SK-N-SH (cell line): Measurements from ENCODE around the gene IL1R2. TPM values are rescaled to one million over a fixed set of nuclear protein-coding genes. Genes with fewer than 3 reads are reported as not detected.
A peak's percentile ranks its signal among the peaks of the same experiment; 100 is the strongest.

Source experiments
- CTCF ChIA-PET: fragments of 300-600, 350-600 bp; formaldehyde crosslinking; extraction: SDS; loops from one replicate; lab custom pipeline; 2021; lab: Yijun Ruan, JAX
- POLR2A ChIA-PET: fragments of 350-600 bp; sonication (Branson Sonifier 250); formaldehyde crosslinking; extraction: SDS; loops from one replicate; lab custom pipeline; 2020; ENCODE audit warnings: antibody characterized with exemption, inconsistent platforms; lab: Yijun Ruan, JAX
- DNase-seq: peaks from one replicate; pipeline ENCODE4 v3.0.0; 2012
- H2AFZ ChIP-seq: fragments of 200-600 bp; sonication (generic); 2 replicates; pipeline ENCODE4 v1.8.1; 2016; ENCODE audit warnings: antibody characterized with exemption, mild to moderate bottlenecking, low read depth
- H3F3A ChIP-seq: fragments of 200-600 bp; sonication (generic); replicated peaks from 2 replicates; pipeline ENCODE3; 2016; ENCODE audit warnings: antibody characterized with exemption, mild to moderate bottlenecking; ENCODE audit not compliant: insufficient read depth
- H3K27ac ChIP-seq, 2 experiments: fragments of 200-500 bp in 1 of 2; fragments of 200-600 bp in 1 of 2; sonication (Bioruptor generic) in 1 of 2; sonication (generic), shearing (Covaris generic) in 1 of 2; 2 replicates each; pipeline versions ENCODE4 v1.5.1 to v1.6.1; 2014 to 2016; ENCODE audit warnings: low read depth in 2 of 2, inconsistent platforms in 1 of 2, low read length in 1 of 2, mild to moderate bottlenecking in 1 of 2, mixed read lengths in 1 of 2
- H3K27me3 ChIP-seq: fragments of 200-600 bp; sonication (generic), shearing (Covaris generic); 2 replicates; pipeline ENCODE4 v1.6.1; 2016; ENCODE audit warnings: mixed run types; ENCODE audit not compliant: insufficient read depth
- H3K36me3 ChIP-seq, 2 experiments: fragments of 200-500 bp in 1 of 2; fragments of 200-600 bp in 1 of 2; sonication (Bioruptor generic) in 1 of 2; sonication (generic) in 1 of 2; replicated peaks in 1 of 2; 2 replicates each; pipeline versions ENCODE3 to v1.5.1; 2014 to 2016; ENCODE audit warnings: low read length in 1 of 2, mild to moderate bottlenecking in 1 of 2; ENCODE audit not compliant: insufficient read depth in 2 of 2, control insufficient read depth in 1 of 2
- H3K4me1 ChIP-seq, 2 experiments: fragments of 200-500 bp in 1 of 2; fragments of 200-600 bp in 1 of 2; sonication (Bioruptor generic) in 1 of 2; sonication (generic), shearing (Covaris generic) in 1 of 2; 2 replicates each; pipeline versions ENCODE4 v1.5.1 to v1.6.1; 2014 to 2016; ENCODE audit warnings: low read depth in 1 of 2, low read length in 1 of 2, mixed run types in 1 of 2; ENCODE audit not compliant: insufficient read depth in 2 of 2, control insufficient read depth in 1 of 2
- H3K4me2 ChIP-seq: fragments of 200-600 bp; sonication (generic), shearing (Covaris generic); 2 replicates; pipeline ENCODE4 v1.6.1; 2017; ENCODE audit warnings: mixed run types
- H3K4me3 ChIP-seq, 2 experiments: fragments of 200-500 bp in 1 of 2; fragments of 200-600 bp in 1 of 2; sonication (Bioruptor generic) in 1 of 2; sonication (generic), shearing (Covaris generic) in 1 of 2; 2 replicates each; pipeline versions ENCODE4 v1.5.1 to v1.8.1; 2014 to 2016; ENCODE audit warnings: low read depth in 2 of 2, inconsistent platforms in 1 of 2, low read length in 1 of 2, mild to moderate bottlenecking in 1 of 2, mixed read lengths in 1 of 2, moderate library complexity in 1 of 2
- H3K79me2 ChIP-seq: fragments of 200-600 bp; sonication (generic); 2 replicates; pipeline ENCODE4 v1.8.1; 2017; ENCODE audit warnings: mild to moderate bottlenecking; ENCODE audit not compliant: insufficient read depth
- H3K9ac ChIP-seq: fragments of 200-600 bp; sonication (generic); 2 replicates; pipeline ENCODE4 v1.6.1; 2017; ENCODE audit warnings: mixed run types
- H3K9me2 ChIP-seq: fragments of 200-600 bp; sonication (generic); 2 replicates; pipeline ENCODE4 v1.6.1; 2017; ENCODE audit warnings: mixed run types
- H3K9me3 ChIP-seq: fragments of 200-600 bp; sonication (generic); 2 replicates; pipeline ENCODE4 v1.6.1; 2017; ENCODE audit warnings: mixed run types, mild to moderate bottlenecking, moderate library complexity
- H4K20me1 ChIP-seq: fragments of 200-600 bp; sonication (generic); 2 replicates; pipeline ENCODE4 v1.6.1; 2017; ENCODE audit warnings: mild to moderate bottlenecking, mixed run types; ENCODE audit not compliant: insufficient read depth
- EZH2phosphoT487 ChIP-seq: fragments of 200-600 bp; sonication (generic); IDR thresholded peaks from 2 replicates; pipeline ENCODE4 v1.6.1; 2017; ENCODE audit warnings: low read depth, mixed run types, mild to moderate bottlenecking, antibody characterized with exemption, moderate library complexity, borderline replicate concordance
- FOSL2 ChIP-seq: IDR thresholded peaks from 2 replicates; pipeline ENCODE4 v1.4.0; 2012; ENCODE audit warnings: low read depth, mild to moderate bottlenecking, moderate library complexity, borderline replicate concordance
- GATA2 ChIP-seq: sonication (generic); formaldehyde crosslinking; IDR thresholded peaks from 2 replicates; pipeline ENCODE4 v1.5.0; 2020; ENCODE audit warnings: mild to moderate bottlenecking, missing genetic modification reagents
- JUND ChIP-seq: IDR thresholded peaks from 2 replicates; pipeline ENCODE4 v1.4.0; 2012
- RAD21 ChIP-seq: IDR thresholded peaks from 2 replicates; pipeline ENCODE4 v1.6.1; 2012; ENCODE audit warnings: mild to moderate bottlenecking, low read length
- RCOR1 ChIP-seq: fragments of 150-350 bp; IDR thresholded peaks from 2 replicates; pipeline ENCODE4 v1.6.1; 2017; ENCODE audit warnings: antibody characterized with exemption, low read length
- TAF1 ChIP-seq: IDR thresholded peaks from 2 replicates; pipeline ENCODE4 v1.6.1; 2012; ENCODE audit warnings: low read depth, mild to moderate bottlenecking, low read length, moderate library complexity, borderline replicate concordance
- TEAD4 ChIP-seq: IDR thresholded peaks from 2 replicates; pipeline ENCODE4 v1.4.0; 2012; ENCODE audit warnings: mild to moderate bottlenecking, borderline replicate concordance; ENCODE audit not compliant: insufficient read depth
- YY1 ChIP-seq: IDR thresholded peaks from 2 replicates; pipeline ENCODE4 v1.4.0; 2012; ENCODE audit warnings: low read depth, mild to moderate bottlenecking
- WGBS: methylation state at CpG from one replicate; pipeline ENCODE4 v1.1.6; 2017; ENCODE audit warnings: low lambda C conversion rate; 5-methylcytosine and 5-hydroxymethylcytosine counted together
- polyA plus RNA-seq, 3 experiments: library from polyadenylated mRNA; depleted of rRNA; stranded (reverse); fragments of >200 nt; gene quantifications; 2 replicates each; pipeline ENCODE4 v1.2.3, GENCODE V29; 2012
- TF ChIP-seq, protein P1 (sequence below): IDR thresholded peaks from 2 replicates; pipeline ENCODE4 v1.4.0; 2012; ENCODE audit warnings: low read depth, borderline replicate concordance
- TF ChIP-seq, protein P2 (sequence below): IDR thresholded peaks from 2 replicates; pipeline ENCODE4 v1.6.1; 2012; ENCODE audit warnings: mild to moderate bottlenecking, low read depth, low read length, moderate library complexity
- TF ChIP-seq, protein P3 (sequence below): IDR thresholded peaks from 2 replicates; pipeline ENCODE4 v1.4.0; 2012; ENCODE audit warnings: low read depth

IL1R2 gene
- polyA plus RNA-seq, 1 of the 3 experiments (the other 2 are of a cell fraction): 0.16 TPM

DNA sequence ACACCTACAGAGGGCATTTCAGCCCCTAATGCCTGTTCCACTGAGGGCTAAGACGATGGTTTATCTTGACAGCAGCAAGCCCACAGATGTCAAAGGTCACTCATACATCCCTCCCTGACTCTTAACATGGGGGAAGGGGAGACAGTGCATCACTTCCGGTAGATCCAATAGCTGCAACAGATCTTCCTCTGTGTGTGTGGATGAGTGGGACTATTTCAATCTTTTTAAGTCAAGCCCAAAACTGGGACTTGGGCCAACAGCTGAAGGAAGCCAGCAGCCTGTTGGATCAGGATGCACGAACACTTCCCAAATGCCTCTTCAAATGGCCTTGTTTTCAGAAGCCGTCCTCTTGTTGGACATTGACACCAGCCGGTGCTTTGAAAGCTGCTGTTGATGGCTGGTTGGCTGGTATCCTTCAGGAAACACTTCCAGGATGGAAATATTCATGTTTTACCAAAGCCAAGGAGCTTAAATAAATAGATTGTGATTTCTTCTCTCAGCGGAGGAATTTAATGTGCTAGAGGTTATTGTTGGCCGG is 59.2 kb downstream of the IL1R2 start (continued):
- TF ChIP-seq RCOR1 (no peak), JUND (peak; percentile 35; the same call in 1 of the 2 replicates), RAD21 (no peak), EZH2phosphoT487 (no peak), YY1 (no peak), TEAD4 (no peak), GATA2 (CRISPR knock-in tag) (no peak), FOSL2 (peak; percentile 20; the same call in 1 of the 2 replicates)
- TF ChIP-seq, protein P1, sequence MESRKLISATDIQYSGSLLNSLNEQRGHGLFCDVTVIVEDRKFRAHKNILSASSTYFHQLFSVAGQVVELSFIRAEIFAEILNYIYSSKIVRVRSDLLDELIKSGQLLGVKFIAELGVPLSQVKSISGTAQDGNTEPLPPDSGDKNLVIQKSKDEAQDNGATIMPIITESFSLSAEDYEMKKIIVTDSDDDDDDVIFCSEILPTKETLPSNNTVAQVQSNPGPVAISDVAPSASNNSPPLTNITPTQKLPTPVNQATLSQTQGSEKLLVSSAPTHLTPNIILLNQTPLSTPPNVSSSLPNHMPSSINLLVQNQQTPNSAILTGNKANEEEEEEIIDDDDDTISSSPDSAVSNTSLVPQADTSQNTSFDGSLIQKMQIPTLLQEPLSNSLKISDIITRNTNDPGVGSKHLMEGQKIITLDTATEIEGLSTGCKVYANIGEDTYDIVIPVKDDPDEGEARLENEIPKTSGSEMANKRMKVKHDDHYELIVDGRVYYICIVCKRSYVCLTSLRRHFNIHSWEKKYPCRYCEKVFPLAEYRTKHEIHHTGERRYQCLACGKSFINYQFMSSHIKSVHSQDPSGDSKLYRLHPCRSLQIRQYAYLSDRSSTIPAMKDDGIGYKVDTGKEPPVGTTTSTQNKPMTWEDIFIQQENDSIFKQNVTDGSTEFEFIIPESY: no peak
- TF ChIP-seq, all 33 proteins: peak for 8

DNA sequence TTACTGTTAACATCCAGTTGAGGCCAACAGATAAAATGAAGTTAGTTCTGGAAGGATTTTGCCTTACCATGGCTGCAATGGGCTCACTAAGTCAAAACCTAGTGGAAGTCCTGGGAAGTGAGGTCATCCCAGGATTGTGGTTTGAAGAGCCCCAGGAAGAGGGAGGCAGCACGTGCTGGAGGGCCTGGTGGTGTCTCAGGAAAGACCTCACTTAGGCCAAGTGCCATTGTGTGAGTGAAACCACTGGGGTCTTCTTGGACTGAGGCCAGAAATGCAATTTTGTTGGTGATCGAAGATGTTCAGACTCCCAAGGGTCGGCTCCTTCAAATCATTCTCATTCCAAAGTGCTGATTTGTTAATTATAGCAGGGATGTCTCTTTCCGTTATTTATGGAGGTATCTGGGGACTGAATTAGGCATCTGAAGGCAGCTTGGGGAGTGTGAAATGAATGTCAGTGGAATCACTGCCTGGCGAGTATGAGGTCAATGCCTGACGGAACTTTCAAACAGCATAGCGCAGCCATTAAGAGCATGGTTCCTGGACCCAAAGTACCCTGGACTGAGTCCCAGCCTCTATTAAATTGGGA is 60.0 kb downstream of the IL1R2 start:
- Histone ChIP-seq H3K9ac (no peak overlapping the region), H3K79me2 (no peaks in the 10 kb centered on the region)
- WGBS: 77% methylated on average over 7 of the region's 7 CpGs
- TF ChIP-seq, protein P1: no peak
- TF ChIP-seq, protein P2, sequence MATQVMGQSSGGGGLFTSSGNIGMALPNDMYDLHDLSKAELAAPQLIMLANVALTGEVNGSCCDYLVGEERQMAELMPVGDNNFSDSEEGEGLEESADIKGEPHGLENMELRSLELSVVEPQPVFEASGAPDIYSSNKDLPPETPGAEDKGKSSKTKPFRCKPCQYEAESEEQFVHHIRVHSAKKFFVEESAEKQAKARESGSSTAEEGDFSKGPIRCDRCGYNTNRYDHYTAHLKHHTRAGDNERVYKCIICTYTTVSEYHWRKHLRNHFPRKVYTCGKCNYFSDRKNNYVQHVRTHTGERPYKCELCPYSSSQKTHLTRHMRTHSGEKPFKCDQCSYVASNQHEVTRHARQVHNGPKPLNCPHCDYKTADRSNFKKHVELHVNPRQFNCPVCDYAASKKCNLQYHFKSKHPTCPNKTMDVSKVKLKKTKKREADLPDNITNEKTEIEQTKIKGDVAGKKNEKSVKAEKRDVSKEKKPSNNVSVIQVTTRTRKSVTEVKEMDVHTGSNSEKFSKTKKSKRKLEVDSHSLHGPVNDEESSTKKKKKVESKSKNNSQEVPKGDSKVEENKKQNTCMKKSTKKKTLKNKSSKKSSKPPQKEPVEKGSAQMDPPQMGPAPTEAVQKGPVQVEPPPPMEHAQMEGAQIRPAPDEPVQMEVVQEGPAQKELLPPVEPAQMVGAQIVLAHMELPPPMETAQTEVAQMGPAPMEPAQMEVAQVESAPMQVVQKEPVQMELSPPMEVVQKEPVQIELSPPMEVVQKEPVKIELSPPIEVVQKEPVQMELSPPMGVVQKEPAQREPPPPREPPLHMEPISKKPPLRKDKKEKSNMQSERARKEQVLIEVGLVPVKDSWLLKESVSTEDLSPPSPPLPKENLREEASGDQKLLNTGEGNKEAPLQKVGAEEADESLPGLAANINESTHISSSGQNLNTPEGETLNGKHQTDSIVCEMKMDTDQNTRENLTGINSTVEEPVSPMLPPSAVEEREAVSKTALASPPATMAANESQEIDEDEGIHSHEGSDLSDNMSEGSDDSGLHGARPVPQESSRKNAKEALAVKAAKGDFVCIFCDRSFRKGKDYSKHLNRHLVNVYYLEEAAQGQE: no peak
- no peak for TF ChIP-seq TAF1
- TF ChIP-seq, protein P3, sequence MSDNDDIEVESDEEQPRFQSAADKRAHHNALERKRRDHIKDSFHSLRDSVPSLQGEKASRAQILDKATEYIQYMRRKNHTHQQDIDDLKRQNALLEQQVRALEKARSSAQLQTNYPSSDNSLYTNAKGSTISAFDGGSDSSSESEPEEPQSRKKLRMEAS: peak; percentile 85
- TF ChIP-seq, all 33 proteins: peak for 1
- H3F3A ChIP-seq: peaks cover 14% of the 10 kb centered on the region
- no peak for DNase-seq
- POLR2A ChIA-PET: interaction anchor here (1.5 kb wide), 1 partner anchor 12 kb away, joined by 4 read pairs; no protein-coding TSS in a partner anchor
- H3K27ac ChIP-seq: peak overlapping the region in 1 of 2 experiments; percentile 63; a peak in 1 of 4 replicates
- CTCF ChIA-PET: interaction anchor here (1.8 kb wide), 1 partner anchor 189 kb away, joined by 5 read pairs; no protein-coding TSS in a partner anchor
- H2AFZ ChIP-seq: no peak overlapping the region
- no peaks in the 10 kb centered on the region for H3K9me3 ChIP-seq
- no peaks in the 10 kb centered on the region; a peak in 1 of 4 replicates for H3K4me1 ChIP-seq
- H3K36me3 ChIP-seq: no peaks in the 10 kb centered on the region
- no peaks in the 10 kb centered on the region for H4K20me1 ChIP-seq
- H3K4me3 ChIP-seq: no peak overlapping the region
- H3K27me3 ChIP-seq: no peaks in the 10 kb centered on the region
- H3K4me2 ChIP-seq: no peak overlapping the region
- H3K9me2 ChIP-seq: no peaks in the 10 kb centered on the region
